Measurements from ENCODE around the gene PRKCH.
"Not testable (repeated sequence)": the region's sequence is repeated elsewhere in the genome, so short reads cannot be mapped to it uniquely, and the experiment has no call there.

The PRKCH gene

GRCh38 chr14:61308701-61309100 lies 12.7 kb upstream of the PRKCH start:
- DNase-seq = not testable (repeated sequence)

GRCh38 chr14:61315313-61315712 lies 6.1 kb upstream of the PRKCH start:
- no peak for DNase-seq

GRCh38 chr14:61319086-61319485 lies 2.3 kb upstream of the PRKCH start:
- DNase-seq = no peak

- DNase-seq = no peak
Measured at GRCh38 chr14:61319706-61320105, 1.7 kb upstream of the PRKCH start.

GRCh38 chr14:61320170-61320569 lies 1.2 kb upstream of the PRKCH start:
- DNase-seq = not testable (repeated sequence)

GRCh38 chr14:61320806-61321384 lies 484 bp upstream of the PRKCH start:
- DNase-seq = no peak

- no peak for DNase-seq
Measured at GRCh38 chr14:61322011-61322798, 826 bp downstream of the PRKCH start.

GRCh38 chr14:61322799-61323290 lies 1.5 kb downstream of the PRKCH start:
- DNase-seq = no peak

GRCh38 chr14:61323970-61324369 lies 2.6 kb downstream of the PRKCH start:
- DNase-seq = no peak

- DNase-seq = no peak
Measured at GRCh38 chr14:61325166-61325565, 3.8 kb downstream of the PRKCH start.

GRCh38 chr14:61326146-61326545 lies 4.8 kb downstream of the PRKCH start:
- DNase-seq = no peak

- DNase-seq = no peak
Measured at GRCh38 chr14:61326847-61327246, 5.5 kb downstream of the PRKCH start.

- no peak for DNase-seq
Measured at GRCh38 chr14:61328626-61329262, 7.4 kb downstream of the PRKCH start.

- no peak for DNase-seq
Measured at GRCh38 chr14:61329478-61330051, 8.2 kb downstream of the PRKCH start.

GRCh38 chr14:61330511-61330910 lies 9.1 kb downstream of the PRKCH start:
- no peak for DNase-seq

GRCh38 chr14:61331992-61332657 lies 10.7 kb downstream of the PRKCH start:
- DNase-seq = no peak

GRCh38 chr14:61332658-61333029 lies 11.3 kb downstream of the PRKCH start:
- no peak for DNase-seq

GRCh38 chr14:61333087-61333486 lies 11.7 kb downstream of the PRKCH start:
- no peak for DNase-seq

- no peak for DNase-seq
Measured at GRCh38 chr14:61334197-61334701, 12.9 kb downstream of the PRKCH start.

GRCh38 chr14:61335049-61335448 lies 13.7 kb downstream of the PRKCH start:
- DNase-seq = no peak

- DNase-seq = no peak
Measured at GRCh38 chr14:61335671-61336275, 14.4 kb downstream of the PRKCH start.

GRCh38 chr14:61337893-61338292 lies 16.5 kb downstream of the PRKCH start:
- no peak for DNase-seq
